Measurements from ENCODE around the gene MBD3.
A peak's percentile ranks its signal among the peaks of the same experiment; 100 is the strongest.

Gene MBD3

DNA sequence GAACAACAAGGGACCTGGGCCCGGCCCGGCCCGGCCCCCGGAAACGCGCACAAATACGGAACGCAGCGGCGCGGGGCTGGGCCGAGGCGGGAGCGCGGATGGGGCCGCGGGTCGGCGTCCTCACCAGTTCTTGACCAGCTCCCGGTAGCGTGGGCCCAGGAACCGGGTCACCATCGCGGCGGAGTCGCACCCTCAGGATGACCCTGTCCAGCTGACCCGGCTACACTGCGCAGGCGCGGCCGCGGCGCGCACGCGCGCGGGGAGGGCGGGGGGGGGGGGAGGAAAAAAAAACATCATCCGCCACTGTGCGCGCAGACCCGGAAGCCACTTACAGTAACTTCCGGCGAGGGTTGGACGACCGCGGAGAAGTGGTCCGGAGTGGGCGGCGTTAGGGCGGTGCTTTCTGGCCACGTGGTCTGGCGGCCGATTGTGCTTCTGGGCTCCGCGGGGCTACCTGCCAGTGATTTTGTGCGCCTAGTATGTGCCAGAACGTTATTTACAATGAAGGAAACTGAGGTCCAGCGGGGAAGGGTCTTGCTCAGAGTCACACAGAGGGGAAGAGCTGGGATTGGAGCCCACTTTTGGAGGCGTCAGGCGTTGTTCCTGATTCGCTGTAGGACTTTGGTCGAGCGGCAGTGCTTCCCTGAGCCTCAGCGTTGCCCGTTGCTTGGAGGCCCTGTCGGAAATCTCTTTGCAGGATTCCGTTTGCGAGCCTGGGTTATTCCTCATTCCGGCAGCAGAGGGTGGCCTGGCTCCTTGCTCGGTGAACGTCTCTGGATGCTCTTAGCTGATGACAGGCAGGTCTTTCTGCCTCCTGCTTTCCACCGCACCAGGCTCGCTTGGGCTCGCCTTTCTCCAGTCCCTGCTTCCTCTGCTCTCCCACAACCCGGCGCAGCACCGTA lies 12.8 kb upstream of the MBD3 start, which contains the start of gene UQCR11:
Gene UQCR11 (minus strand): TSS at position 227 of the 902 bp plus-strand sequence. CDS start 53 bp downstream, at position 174.
- Histone ChIP-seq H3K36me3 (peaks cover 14% of the 10 kb centered on the region), H3K9me3 (no peaks in the 10 kb centered on the region), H3K27me3 (no peaks in the 10 kb centered on the region), H3K4me1 (no peaks in the 10 kb centered on the region), H3K4me3 (ENCODE audit: low read depth, low read length) (peak within 1 kb of the TSS; percentile 87)
- TF ChIP-seq, protein P1, sequence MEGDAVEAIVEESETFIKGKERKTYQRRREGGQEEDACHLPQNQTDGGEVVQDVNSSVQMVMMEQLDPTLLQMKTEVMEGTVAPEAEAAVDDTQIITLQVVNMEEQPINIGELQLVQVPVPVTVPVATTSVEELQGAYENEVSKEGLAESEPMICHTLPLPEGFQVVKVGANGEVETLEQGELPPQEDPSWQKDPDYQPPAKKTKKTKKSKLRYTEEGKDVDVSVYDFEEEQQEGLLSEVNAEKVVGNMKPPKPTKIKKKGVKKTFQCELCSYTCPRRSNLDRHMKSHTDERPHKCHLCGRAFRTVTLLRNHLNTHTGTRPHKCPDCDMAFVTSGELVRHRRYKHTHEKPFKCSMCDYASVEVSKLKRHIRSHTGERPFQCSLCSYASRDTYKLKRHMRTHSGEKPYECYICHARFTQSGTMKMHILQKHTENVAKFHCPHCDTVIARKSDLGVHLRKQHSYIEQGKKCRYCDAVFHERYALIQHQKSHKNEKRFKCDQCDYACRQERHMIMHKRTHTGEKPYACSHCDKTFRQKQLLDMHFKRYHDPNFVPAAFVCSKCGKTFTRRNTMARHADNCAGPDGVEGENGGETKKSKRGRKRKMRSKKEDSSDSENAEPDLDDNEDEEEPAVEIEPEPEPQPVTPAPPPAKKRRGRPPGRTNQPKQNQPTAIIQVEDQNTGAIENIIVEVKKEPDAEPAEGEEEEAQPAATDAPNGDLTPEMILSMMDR (IDR thresholded peaks at IDR 0.05; ENCODE audit: low read depth, low read length), result peak; percentile 67
- DNase-seq, result peak; percentile 95

DNA sequence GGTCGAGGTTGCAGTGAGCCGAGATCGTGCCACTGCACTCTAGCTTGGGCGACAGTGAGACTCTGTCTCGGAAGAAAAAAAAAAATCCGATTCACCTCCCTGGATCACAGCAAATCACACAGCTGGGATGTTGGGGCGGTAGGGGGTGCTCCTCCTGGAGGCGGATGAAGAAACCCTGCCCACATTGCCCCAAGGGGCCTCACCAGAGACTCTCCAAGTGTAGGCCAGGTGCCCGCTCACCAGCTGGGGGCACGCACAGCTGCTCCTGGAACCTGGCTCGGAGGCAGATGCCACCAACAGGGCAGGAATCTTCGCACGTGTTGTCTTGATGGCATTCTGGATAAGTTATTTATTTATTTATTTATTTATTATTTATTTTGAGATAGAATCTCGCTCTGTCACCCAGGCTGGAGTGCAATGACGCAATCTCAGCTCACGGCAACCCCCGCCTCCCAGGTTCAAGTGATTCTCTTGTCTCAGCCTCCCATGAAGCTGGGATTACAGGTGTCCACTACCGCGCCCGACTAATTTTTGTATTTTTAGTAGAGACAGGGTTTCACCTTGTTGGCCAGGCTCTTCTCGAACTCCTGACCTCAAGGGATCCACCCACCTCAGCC lies 9.5 kb upstream of the MBD3 start:
- Histone ChIP-seq H3K9me3 (no peaks in the 10 kb centered on the region), H3K36me3 (peaks cover 35% of the 10 kb centered on the region), H3K4me3 (ENCODE audit: low read depth, low read length) (no peak overlapping the region), H3K4me1 (no peaks in the 10 kb centered on the region), H3K27me3 (no peaks in the 10 kb centered on the region)
- no peak for DNase-seq
- TF ChIP-seq, protein P1 (IDR thresholded peaks at IDR 0.05; ENCODE audit: low read depth, low read length), result no peak

DNA sequence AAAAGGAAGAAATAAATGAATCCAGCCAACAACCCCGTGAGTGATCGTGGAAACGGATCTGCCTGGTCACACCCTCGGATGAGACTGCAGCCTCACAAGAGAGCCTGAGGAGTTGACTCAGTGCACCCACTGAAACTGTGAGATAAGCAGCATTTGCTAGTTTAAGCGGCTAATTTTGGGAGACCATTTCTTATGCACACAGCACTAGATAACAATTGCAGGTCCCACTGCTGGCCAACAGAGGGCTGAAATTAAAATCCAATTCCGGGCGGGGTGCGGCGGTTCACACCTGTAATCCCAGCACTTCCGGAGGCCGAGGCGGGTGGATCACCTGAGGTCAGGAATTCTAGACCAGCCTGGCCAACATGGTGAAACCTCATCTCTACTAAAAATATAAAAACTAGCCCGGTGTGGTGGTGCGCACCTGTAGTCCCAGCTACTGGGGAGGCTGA lies 9.0 kb upstream of the MBD3 start:
- no peaks in the 10 kb centered on the region for H3K4me1 ChIP-seq
- TF ChIP-seq, protein P1 (IDR thresholded peaks at IDR 0.05; ENCODE audit: low read depth, low read length), result peak; percentile 23
- H3K4me3 ChIP-seq (ENCODE audit: low read depth, low read length), result no peak overlapping the region
- peaks cover 40% of the 10 kb centered on the region for H3K36me3 ChIP-seq
- DNase-seq, result no peak
- H3K9me3 ChIP-seq, result no peaks in the 10 kb centered on the region
- H3K27me3 ChIP-seq, result no peaks in the 10 kb centered on the region

DNA sequence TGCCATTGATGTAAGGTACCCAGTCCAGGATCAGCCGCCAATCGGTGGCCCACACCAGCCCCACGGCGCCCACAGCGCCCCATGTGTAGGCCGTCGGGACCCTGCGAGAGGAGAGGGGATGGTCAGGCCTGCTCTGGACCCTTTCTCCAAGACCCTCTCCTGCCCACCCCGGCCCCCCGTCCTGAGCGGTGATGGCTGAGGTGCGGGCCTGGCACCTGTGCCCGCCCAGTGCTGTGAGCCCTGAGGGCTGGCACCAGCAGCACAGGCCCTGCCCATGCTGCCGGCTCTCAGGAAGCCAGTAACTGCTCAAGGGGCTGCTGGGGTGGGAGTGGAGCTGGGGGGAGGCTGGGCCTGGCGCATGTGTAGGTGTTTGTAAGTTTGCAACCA lies 6.8 kb upstream of the MBD3 start:
- Histone ChIP-seq H3K9me3 (no peaks in the 10 kb centered on the region), H3K4me3 (ENCODE audit: low read depth, low read length) (no peak overlapping the region), H3K27me3 (no peaks in the 10 kb centered on the region), H3K4me1 (no peaks in the 10 kb centered on the region), H3K36me3 (peaks cover 42% of the 10 kb centered on the region)
- DNase-seq, result no peak
- TF ChIP-seq, protein P1 (IDR thresholded peaks at IDR 0.05; ENCODE audit: low read depth, low read length), result no peak

DNA sequence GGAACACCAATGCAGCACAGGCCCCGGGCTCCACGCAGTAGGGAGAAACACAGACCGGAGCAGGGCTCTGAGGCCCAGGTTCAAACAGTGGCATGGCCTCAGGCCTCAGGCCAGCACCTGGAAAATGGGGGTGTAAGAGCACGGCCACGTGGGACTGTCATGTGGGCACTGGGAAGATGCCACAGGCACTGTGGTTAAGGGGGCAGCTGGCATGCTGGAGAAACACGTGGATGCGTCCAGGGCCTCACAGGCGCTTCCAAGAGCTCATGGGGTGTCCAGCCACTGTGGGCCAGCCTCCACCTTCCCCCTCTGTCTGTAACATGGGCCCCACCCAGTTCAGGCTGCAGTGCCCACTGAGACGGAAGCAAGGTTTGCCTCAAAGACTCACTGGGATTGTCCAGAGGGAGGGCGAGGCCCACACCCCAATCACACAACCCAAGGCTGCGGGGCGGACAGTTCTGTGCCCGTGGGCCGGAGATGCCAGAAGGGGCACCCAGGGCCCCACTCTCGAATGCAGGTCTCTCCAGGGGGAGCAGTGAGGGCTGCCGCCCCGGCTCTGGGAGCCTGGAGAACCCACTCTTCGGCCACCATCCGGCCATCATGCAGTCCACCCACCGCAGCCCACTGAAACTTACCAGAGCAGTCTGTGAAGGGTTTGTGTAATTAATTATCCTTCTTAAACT lies 6.3 kb upstream of the MBD3 start:
- TF ChIP-seq, protein P1 (IDR thresholded peaks at IDR 0.05; ENCODE audit: low read depth, low read length), result no peak
- Histone ChIP-seq H3K4me3 (ENCODE audit: low read depth, low read length) (no peak overlapping the region), H3K36me3 (peaks cover 42% of the 10 kb centered on the region), H3K9me3 (no peaks in the 10 kb centered on the region), H3K4me1 (no peaks in the 10 kb centered on the region), H3K27me3 (no peaks in the 10 kb centered on the region)
- DNase-seq, result no peak

All from BE2C (cell line).